NCI-H2171 treated with DMSO at 0.1 percent for 48 hours (cell line): Measurements from ENCODE around the gene PPP4R3C.
"Not testable (repeated sequence)": the region's sequence is repeated elsewhere in the genome, so short reads cannot be mapped to it uniquely, and the experiment has no call there.

Source experiments
- DNase-seq: peaks from one replicate; lab custom pipeline; 2025; lab: John Stamatoyannopoulos, UW

Gene PPP4R3C

DNA sequence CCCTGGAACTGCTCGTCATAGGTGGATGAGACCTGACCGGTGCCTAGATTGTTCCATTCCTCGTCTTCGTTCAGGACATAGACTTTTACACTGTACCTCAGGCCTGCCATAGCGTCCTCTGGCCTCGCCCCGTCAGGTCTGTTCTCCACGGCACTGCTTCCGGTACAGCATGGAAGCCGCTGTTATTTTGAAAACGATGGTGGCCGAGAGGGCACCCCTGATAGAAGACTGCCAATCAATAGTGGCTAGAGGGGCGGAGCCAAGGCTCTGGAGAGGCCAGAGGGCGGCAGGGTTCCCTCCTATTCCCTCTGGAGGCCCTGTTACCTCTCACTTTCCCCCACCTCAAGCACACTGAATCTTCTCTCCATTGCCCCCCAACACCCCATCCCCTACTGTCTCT, at the start of gene PPP4R3C:
Gene PPP4R3C, minus strand, starts transcription at position 155 of the 400 bp plus-strand sequence. Its CDS starts 45 bp downstream, at position 110.
- no peak for DNase-seq

DNA sequence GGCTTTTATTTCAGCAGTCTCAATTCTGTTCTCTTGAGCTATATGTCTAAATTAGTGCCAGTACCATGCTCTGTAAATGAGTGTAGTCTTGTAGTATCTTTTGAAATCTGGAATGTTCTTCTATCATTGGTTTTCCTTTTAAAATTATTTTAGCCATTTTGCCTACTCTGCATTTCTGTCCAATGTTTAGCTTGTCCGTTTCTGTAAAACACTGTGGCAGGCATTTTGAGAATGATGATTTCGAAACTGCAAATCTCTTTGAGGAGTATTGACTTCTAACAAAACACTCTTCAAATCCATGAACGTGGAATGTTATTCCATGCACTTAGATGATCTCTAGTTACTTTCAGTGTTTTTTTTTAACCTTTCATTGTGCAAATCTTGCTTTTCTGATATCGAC, 28.3 kb upstream of the PPP4R3C start:
- DNase-seq, result no peak

DNA sequence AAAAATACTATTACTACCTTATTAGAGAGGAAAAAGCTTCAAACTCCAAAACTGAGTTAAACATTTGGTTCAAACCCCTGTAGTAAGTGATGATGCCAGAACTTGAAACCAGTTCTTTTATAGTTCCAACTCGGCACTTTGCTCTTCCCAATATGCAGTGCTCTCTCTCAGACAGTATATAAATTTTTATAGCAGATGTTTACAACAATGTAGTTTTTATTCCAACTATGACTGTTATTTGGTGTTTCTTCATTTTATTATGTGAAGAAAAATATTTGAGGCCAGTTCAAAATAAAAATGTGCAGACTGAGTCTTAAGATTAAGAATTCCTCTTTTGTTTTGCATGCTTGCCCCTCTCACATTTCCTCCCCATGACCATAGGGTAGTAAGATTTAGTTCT, 2.9 kb upstream of the PPP4R3C start:
- DNase-seq, result no peak

- no peak for DNase-seq
These were observed 1.9 kb upstream of the PPP4R3C start for GRCh38 chrX:27465036-27465435.

DNA sequence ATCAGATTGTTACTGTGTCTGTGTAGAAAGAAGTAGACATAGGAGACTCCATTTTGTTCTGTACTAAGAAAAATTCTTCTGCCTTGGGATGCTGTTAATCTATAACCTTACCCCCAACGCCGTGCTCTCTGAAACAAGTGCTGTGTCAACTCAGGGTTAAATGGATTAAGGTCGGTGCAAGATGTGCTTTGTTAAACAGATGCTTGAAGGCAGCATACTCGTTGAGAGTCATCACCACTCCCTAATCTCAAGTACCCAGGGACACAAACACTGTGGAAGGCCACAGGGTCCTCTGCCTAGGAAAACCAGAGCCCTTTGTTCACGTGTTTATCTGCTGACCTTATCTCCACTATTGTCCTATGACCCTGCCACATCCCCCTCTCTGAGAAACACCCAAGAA, 4.0 kb downstream of the PPP4R3C start:
- DNase-seq, result not testable (repeated sequence)

DNA sequence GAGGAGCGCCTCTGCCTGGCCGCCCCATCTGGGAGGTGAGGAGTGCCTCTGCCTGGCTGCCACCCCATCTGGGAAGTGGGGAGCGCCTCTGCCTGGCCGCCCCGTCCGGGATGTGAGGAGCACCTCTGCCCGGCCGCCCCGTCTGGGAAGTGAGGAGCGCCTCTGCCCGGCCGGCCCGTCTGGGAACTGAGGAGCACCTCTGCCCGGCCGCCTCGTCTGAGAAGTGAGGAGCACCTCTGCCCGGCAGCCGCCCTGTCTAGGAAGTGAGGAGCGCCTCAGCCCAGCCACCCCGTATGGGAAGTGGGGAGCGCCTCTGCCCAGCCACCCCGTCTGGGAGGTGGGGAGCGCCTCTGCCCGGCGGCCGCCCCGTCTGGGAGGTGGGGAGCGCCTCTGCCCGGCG, 4.6 kb downstream of the PPP4R3C start:
- DNase-seq, result not testable (repeated sequence)

- no peak for DNase-seq
These were observed 11.8 kb downstream of the PPP4R3C start for GRCh38 chrX:27451324-27451723.

DNA sequence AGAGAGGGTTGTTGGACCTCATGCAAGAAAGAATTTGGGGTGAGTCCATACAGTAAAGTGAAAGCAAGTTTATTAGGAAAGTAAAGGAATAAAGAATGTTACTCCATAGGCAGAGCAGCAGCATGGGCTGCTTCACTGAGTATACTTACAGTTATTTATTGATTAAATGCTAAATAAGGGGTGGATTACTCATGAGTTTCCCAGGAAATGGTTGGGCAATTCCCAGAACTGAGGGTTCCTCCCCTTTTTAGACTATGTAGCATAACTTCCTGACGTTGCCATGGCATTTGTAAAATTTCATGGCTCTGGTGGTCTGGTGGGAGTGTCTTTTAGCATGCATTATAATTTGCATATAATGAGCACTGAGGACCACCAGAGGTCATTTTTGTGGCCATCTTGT, 16.7 kb downstream of the PPP4R3C start:
- no peak for DNase-seq

- DNase-seq, result no peak
These were observed 17.7 kb downstream of the PPP4R3C start for GRCh38 chrX:27445438-27445837.

GRCh38 chrX:27444093-27444908, 18.8 kb downstream of the PPP4R3C start:
- peak; percentile 6 for DNase-seq

DNA sequence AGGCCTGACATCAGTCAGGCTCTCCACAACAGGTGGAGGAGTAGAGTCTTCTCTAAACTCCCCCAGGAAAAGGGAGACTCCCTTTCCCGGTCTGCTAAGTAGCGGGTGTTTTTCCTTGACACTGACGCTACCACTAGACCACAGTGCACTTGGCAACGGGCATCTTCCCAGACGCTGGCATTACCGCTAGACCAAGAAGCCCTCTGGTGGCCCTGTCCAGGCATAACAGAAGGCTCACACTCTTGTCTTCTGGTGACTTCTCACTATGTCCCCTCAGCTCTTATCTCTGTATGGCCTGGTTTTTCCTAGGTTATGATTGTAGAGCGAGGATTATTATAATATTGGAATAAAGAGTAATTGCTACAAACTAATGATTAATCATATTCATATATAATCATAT, 20.7 kb downstream of the PPP4R3C start:
- DNase-seq, result not testable (repeated sequence)

DNA sequence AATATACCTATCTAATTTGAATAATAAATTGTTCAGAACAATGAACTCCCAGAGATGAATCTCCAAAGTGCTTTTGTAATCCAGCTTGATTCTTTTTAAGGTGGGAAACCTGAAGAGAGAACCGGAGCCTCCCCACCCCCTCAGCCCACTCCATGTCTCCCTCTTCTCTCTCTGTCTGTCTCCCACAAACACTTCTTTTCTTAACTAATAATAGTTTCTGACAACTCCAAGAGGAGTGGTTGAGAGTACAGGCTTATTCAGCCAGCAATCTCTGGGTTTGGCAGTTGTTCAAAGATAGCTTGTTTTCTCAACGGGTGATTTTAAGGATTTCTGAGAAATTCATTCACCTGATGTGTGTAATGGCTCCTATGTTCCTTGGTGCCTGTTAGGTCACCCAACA, 23.4 kb downstream of the PPP4R3C start:
- DNase-seq, result no peak

- DNase-seq, result no peak
These were observed 24.2 kb downstream of the PPP4R3C start for GRCh38 chrX:27438937-27439336.

DNA sequence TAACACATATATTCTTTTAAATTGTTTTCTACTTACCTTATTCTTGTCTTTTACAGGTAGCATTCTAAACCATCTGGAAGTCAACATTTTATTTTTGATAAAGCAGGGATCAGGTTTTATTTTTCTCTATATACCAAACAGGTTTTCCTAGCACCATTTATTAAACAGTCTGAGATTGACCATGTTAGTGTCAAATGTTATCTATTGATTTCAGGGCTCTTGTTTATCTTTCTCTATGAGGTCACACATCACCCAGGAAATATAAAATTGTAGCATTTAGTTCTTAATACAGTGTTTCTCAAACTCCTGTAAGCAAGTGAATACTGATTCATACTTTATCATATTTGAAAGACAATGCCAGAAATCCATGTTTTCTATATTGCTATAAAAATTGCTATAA, 28.1 kb downstream of the PPP4R3C start:
- DNase-seq, result no peak
